OCI-LY1 (cell line): ENCODE results near the gene CAPN14.

ENCODE experiments used
- H2AFZ ChIP-seq: fragments of 200-600 bp; sonication (generic), shearing (Covaris generic); 2 replicates; pipeline ENCODE4 v1.6.0; 2014; ENCODE audit warnings: antibody characterized with exemption, mild to moderate bottlenecking, low read length
- H3F3A ChIP-seq: fragments of 200-600 bp; sonication (generic), shearing (Covaris generic); 2 replicates; pipeline ENCODE4 v1.6.0; 2014; ENCODE audit warnings: mild to moderate bottlenecking, antibody characterized with exemption, low read length, moderate library complexity; ENCODE audit not compliant: insufficient read depth
- H3K27ac ChIP-seq: fragments of 200-600 bp; sonication (generic); 2 replicates; pipeline ENCODE4 v1.5.1; 2014; ENCODE audit warnings: low read length, mixed run types, mild to moderate bottlenecking, low read depth; ENCODE audit not compliant: poor library complexity, severe bottlenecking
- H3K27me3 ChIP-seq: fragments of 200-600 bp; sonication (generic); 2 replicates; pipeline ENCODE4 v1.6.0; 2014; ENCODE audit warnings: antibody characterized with exemption, mild to moderate bottlenecking, low read length, moderate library complexity; ENCODE audit not compliant: insufficient read depth
- H3K36me3 ChIP-seq: fragments of 200-600 bp; sonication (generic); 2 replicates; pipeline ENCODE4 v1.6.1; 2014; ENCODE audit warnings: mild to moderate bottlenecking, antibody characterized with exemption, low read length, moderate library complexity, mixed read lengths; ENCODE audit not compliant: insufficient read depth
- H3K4me1 ChIP-seq: fragments of 200-600 bp; sonication (generic); 2 replicates; pipeline ENCODE4 v1.5.1; 2014; ENCODE audit warnings: mild to moderate bottlenecking, low read length, moderate library complexity; ENCODE audit not compliant: insufficient read depth, severe bottlenecking
- H3K4me2 ChIP-seq: fragments of 200-600 bp; sonication (generic), shearing (Covaris generic); 2 replicates; pipeline ENCODE4 v1.6.1; 2014; ENCODE audit warnings: low read length
- H3K4me3 ChIP-seq: fragments of 200-600 bp; sonication (generic); 2 replicates; pipeline ENCODE4 v1.5.1; 2014; ENCODE audit warnings: low read length, low read depth, mild to moderate bottlenecking, mixed read lengths; ENCODE audit not compliant: poor library complexity, severe bottlenecking
- H3K79me2 ChIP-seq: fragments of 200-600 bp; shearing (Covaris generic); 2 replicates; pipeline ENCODE4 v1.6.1; 2016; ENCODE audit warnings: mixed run types, low read length, mixed read lengths; ENCODE audit not compliant: insufficient read depth
- H3K9ac ChIP-seq: fragments of 200-600 bp; sonication (generic), shearing (Covaris generic); 2 replicates; pipeline ENCODE4 v1.6.1; 2014; ENCODE audit warnings: mild to moderate bottlenecking, low read length, mixed read lengths
- H3K9me2 ChIP-seq: fragments of 200-600 bp; sonication (generic), shearing (Covaris generic); 2 replicates; pipeline ENCODE4 v1.6.1; 2014; ENCODE audit warnings: low read depth, mild to moderate bottlenecking, low read length, mixed read lengths
- H3K9me3 ChIP-seq: fragments of 200-600 bp; shearing (Covaris generic); 2 replicates; pipeline ENCODE4 v1.6.1; 2014; ENCODE audit warnings: low read length, mixed read lengths
- H4K20me1 ChIP-seq: fragments of 200-600 bp; sonication (generic), shearing (Covaris generic); 2 replicates; pipeline ENCODE4 v1.6.0; 2016; ENCODE audit warnings: mild to moderate bottlenecking, low read length; ENCODE audit not compliant: insufficient read depth
- CTCF ChIP-seq: fragments of 200-600 bp; sonication (generic), shearing (Covaris generic); IDR thresholded peaks from 2 replicates; pipeline ENCODE4 v1.5.1; 2017; ENCODE audit warnings: mild to moderate bottlenecking, antibody characterized with exemption, low read length, moderate library complexity, mixed read lengths
- EZH2 ChIP-seq: fragments of 200-600 bp; sonication (generic), shearing (Covaris generic); IDR thresholded peaks from 2 replicates; pipeline ENCODE4 v1.8.0; 2017; ENCODE audit warnings: borderline replicate concordance, mixed run types, mild to moderate bottlenecking, antibody characterized with exemption, low read length, moderate library complexity, mixed read lengths

The CAPN14 gene

DNA sequence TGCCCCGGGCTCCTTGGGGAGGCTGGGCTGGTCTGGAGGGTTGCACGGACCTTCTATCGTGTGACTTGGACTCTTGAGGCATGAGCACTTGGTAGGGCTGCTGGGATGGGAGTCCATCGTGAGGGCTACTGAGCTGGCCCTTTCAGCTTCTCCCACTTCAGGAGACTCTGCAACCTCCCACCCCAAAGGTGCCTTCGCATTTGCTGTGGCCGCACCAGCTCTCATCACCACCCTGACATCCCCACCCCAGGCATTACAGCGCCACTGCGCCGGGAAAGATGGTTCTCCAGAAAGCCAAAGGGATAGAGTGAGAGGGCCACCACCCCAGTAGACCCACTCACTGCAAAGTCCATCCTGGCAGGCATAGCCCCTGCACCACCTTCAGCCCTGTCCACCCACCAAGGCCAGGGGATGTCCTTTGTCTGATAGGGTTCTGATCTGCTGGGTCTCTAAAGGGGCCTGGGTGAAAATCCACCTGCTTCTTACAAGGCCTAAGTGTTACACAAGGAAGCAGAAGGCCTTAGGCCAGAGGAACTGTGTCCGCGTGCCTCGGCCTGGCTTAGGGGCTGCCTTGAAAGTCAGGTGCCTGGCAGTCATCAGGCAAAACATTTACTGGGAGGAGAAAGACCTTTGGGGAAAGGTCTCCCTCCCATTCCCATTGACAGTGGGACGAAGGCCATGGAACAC, 21.7 kb upstream of the CAPN14 start:
- Histone ChIP-seq H3K79me2 (no peaks in the 10 kb centered on the region), H2AFZ (no peak overlapping the region), H3K36me3 (no peaks in the 10 kb centered on the region), H3F3A (no peaks in the 10 kb centered on the region), H3K9me2 (no peaks in the 10 kb centered on the region), H3K9ac (no peak overlapping the region), H3K27me3 (no peaks in the 10 kb centered on the region; the same call in 1 of the 2 replicates), H3K27ac (no peak overlapping the region), H3K4me2 (no peak overlapping the region), H4K20me1 (no peaks in the 10 kb centered on the region), H3K4me1 (peaks cover 6% of the 10 kb centered on the region), H3K4me3 (no peak overlapping the region), H3K9me3 (no peaks in the 10 kb centered on the region)
- no peak for TF ChIP-seq EZH2
- no peak for TF ChIP-seq CTCF

DNA sequence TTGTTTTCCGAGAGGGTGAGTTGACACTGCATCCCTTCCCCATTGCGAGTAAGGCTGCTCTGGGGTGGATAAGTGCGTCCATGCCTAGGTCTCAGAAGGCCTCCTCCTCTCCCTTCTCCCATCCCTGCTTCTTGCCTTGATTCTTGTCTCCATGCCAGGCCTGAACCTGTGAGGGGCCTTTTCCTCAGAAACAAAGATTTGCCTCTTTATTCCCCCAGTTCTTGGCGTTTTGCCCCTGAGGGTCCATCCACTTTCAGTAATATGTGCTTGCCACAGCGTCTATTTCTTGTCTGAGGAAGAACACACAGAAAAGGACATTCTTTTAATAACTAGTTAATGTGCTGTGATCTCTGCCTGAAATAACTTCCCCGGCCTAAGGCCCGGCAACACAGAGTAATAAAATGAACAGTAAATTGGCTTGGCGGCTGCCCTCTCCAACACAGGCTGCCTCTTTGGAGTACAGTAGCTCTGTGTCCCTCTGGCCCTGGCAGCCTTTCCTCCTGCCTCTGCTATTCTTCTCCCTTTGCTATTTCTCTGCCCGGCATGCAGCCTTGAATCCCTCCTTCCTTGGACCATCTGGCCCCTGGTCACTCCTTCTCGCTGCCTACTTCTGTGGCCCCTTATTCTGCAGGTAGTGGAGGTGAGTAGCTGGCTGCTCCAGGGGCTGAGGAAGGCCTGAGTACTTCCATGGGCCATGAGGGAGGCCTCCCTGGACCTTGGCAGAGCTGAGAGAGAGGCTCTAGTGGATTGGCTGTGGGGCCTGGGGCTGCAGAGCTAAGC, 21.0 kb upstream of the CAPN14 start:
- no peaks in the 10 kb centered on the region; the same call in 1 of the 2 replicates for H3K27me3 ChIP-seq
- no peak overlapping the region for H3K4me2 ChIP-seq
- no peak overlapping the region for H2AFZ ChIP-seq
- TF ChIP-seq CTCF (no peak), EZH2 (no peak)
- H3K9me2 ChIP-seq = no peaks in the 10 kb centered on the region
- H3K27ac ChIP-seq = no peak overlapping the region
- H3K9me3 ChIP-seq = no peaks in the 10 kb centered on the region
- H3K9ac ChIP-seq = no peak overlapping the region
- H3K4me3 ChIP-seq = no peak overlapping the region
- H3K79me2 ChIP-seq = no peaks in the 10 kb centered on the region
- H3F3A ChIP-seq = no peaks in the 10 kb centered on the region
- H4K20me1 ChIP-seq = no peaks in the 10 kb centered on the region
- no peaks in the 10 kb centered on the region for H3K36me3 ChIP-seq
- H3K4me1 ChIP-seq = peaks cover 13% of the 10 kb centered on the region

DNA sequence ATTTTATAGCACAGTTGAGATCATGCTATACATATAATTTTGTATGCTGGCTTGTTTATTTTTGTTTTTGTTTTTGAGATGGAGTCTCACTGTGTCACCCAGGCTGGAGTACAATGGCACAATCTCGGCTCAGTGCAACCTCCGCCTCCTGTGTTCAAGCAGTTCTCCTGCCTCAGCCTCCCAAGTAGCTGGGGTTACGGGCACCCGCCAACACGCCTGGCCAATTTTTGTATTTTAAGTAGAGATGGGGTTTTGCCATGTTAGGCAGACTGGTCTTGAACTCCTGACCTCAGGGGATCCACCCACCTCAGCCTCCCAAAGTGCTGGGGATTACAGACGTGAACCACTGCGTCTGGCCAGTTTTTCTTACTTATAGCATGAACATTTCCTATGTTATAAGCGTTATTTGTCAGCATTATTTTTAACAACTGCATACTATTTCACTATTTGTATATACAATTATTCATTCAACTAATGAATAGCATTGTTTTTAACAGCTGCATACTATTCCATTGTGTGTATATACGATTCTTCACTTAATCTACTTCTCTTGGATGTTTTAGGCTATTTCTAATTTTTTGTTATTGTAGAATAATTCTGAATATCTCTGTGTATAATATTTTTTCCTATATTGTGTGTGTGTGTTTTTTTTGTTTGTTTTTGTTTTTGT, 20.2 kb upstream of the CAPN14 start:
- H3K4me1 ChIP-seq = peaks cover 13% of the 10 kb centered on the region

More for the DNA sequence above, 20.2 kb upstream of the CAPN14 start:
- H3K79me2 ChIP-seq = no peaks in the 10 kb centered on the region
- no peak overlapping the region for H3K4me3 ChIP-seq
- H3K9me3 ChIP-seq = no peaks in the 10 kb centered on the region
- H2AFZ ChIP-seq = no peak overlapping the region
- TF ChIP-seq EZH2 (no peak), CTCF (no peak)
- no peaks in the 10 kb centered on the region for H4K20me1 ChIP-seq
- no peak overlapping the region for H3K9ac ChIP-seq
- no peaks in the 10 kb centered on the region for H3F3A ChIP-seq
- H3K36me3 ChIP-seq = no peaks in the 10 kb centered on the region
- H3K27ac ChIP-seq = no peak overlapping the region
- no peaks in the 10 kb centered on the region for H3K9me2 ChIP-seq
- no peaks in the 10 kb centered on the region; the same call in 1 of the 2 replicates for H3K27me3 ChIP-seq
- H3K4me2 ChIP-seq = no peak overlapping the region
